GM23338 (cell line): Measurements from ENCODE around the gene C2CD4D. TPM values are rescaled to one million over a fixed set of nuclear protein-coding genes. Genes with fewer than 3 reads are reported as not detected.

Experiments used
- ATAC-seq: fragments of 200-7000 bp; cut with Tn5 transposase; 3 replicates; pipeline ENCODE4 v1.9.1; 2020
- DNase-seq: peaks from one replicate; pipeline ENCODE4 v3.0.0-alpha.2; 2015; ENCODE audit warnings: low spot score
- H2AFZ ChIP-seq: fragments of 200-600 bp; sonication (generic); 2 replicates; pipeline ENCODE4 v1.8.0; 2016; ENCODE audit warnings: antibody characterized with exemption, mild to moderate bottlenecking, moderate library complexity
- H3F3A ChIP-seq: fragments of 200-600 bp; sonication (generic); replicated peaks from 2 replicates; pipeline ENCODE4 v1.8.0; 2017; ENCODE audit warnings: antibody characterized with exemption, mixed run types, low read depth
- H3K27ac ChIP-seq: fragments of 200-600 bp; sonication (generic); 2 replicates; pipeline ENCODE4 v1.6.1; 2016; ENCODE audit warnings: low read depth
- H3K27me3 ChIP-seq: fragments of 200-600 bp; sonication (generic); 2 replicates; pipeline ENCODE4 v1.8.0; 2016; ENCODE audit warnings: mild to moderate bottlenecking, mixed run types, moderate library complexity; ENCODE audit not compliant: insufficient read depth
- H3K36me3 ChIP-seq: fragments of 200-600 bp; sonication (generic); 2 replicates; pipeline ENCODE4 v1.8.0; 2016; ENCODE audit warnings: mild to moderate bottlenecking; ENCODE audit not compliant: insufficient read depth
- H3K4me1 ChIP-seq: fragments of 200-600 bp; sonication (generic); 2 replicates; pipeline ENCODE4 v1.8.0; 2016; ENCODE audit warnings: mild to moderate bottlenecking, moderate library complexity; ENCODE audit not compliant: insufficient read depth
- H3K4me2 ChIP-seq: fragments of 200-600 bp; sonication (generic); 2 replicates; pipeline ENCODE4 v1.7.1; 2017; ENCODE audit warnings: mixed run types
- H3K4me3 ChIP-seq: fragments of 200-600 bp; sonication (generic); 2 replicates; pipeline ENCODE4 v1.6.1; 2016; ENCODE audit warnings: mixed run types
- H3K79me2 ChIP-seq: fragments of 200-600 bp; sonication (generic); replicated peaks from 2 replicates; pipeline ENCODE4 v1.8.0; 2017; ENCODE audit warnings: mild to moderate bottlenecking; ENCODE audit not compliant: insufficient read depth
- H3K9me2 ChIP-seq: fragments of 200-600 bp; sonication (generic); 2 replicates; pipeline ENCODE4 v1.8.0; 2017; ENCODE audit not compliant: insufficient read depth
- H4K20me1 ChIP-seq: fragments of 200-600 bp; sonication (generic); replicated peaks from 2 replicates; pipeline ENCODE4 v1.8.0; 2017; ENCODE audit warnings: mild to moderate bottlenecking; ENCODE audit not compliant: insufficient read depth
- H3K27ac Mint-ChIP-seq: 2 replicates; pipeline ENCODE4 v1.8.0; 2020; ENCODE audit warnings: inconsistent platforms, mild to moderate bottlenecking, moderate library complexity, mixed read lengths
- H3K27me3 Mint-ChIP-seq: 3 replicates; pipeline ENCODE4 v1.8.0; 2022; ENCODE audit warnings: low read depth, mild to moderate bottlenecking, moderate library complexity, mixed read lengths, inconsistent platforms; ENCODE audit not compliant: insufficient read depth, poor library complexity
- H3K36me3 Mint-ChIP-seq: 3 replicates; pipeline ENCODE4 v1.8.0; 2021; ENCODE audit warnings: low read depth, mild to moderate bottlenecking, inconsistent platforms, moderate library complexity, mixed read lengths
- H3K4me1 Mint-ChIP-seq: 3 replicates; pipeline ENCODE4 v1.8.0; 2020; ENCODE audit warnings: mild to moderate bottlenecking, inconsistent platforms, mixed read lengths
- H3K4me3 Mint-ChIP-seq: 3 replicates; pipeline ENCODE4 v1.8.0; 2021; ENCODE audit warnings: moderate library complexity, mild to moderate bottlenecking, inconsistent platforms, mixed read lengths
- H3K9me3 Mint-ChIP-seq: 3 replicates; pipeline ENCODE4 v1.8.0; 2020; ENCODE audit warnings: moderate library complexity, mild to moderate bottlenecking, inconsistent platforms, mixed read lengths
- CREB1 ChIP-seq: fragments of 250-450 bp; sonication (Bioruptor Pico); IDR thresholded peaks from 2 replicates; pipeline ENCODE4 v1.5.0; 2020; ENCODE audit warnings: low read depth, mild to moderate bottlenecking, moderate library complexity
- CTCF ChIP-seq, 2 experiments: fragments of 200-600 bp in 1 of 2; sonication (generic) in 1 of 2; conservative IDR thresholded peaks; 2 replicates each; pipeline versions ENCODE4 v1.5.1 to v1.6.1; 2016 to 2017; ENCODE audit warnings: antibody characterized with exemption in 2 of 2, low read depth in 2 of 2, mild to moderate bottlenecking in 2 of 2, moderate library complexity in 1 of 2
- JUNB ChIP-seq: IDR thresholded peaks from one replicate; pipeline ENCODE4 v1.6.1; 2016; ENCODE audit warnings: antibody characterized with exemption; ENCODE audit not compliant: unreplicated experiment
- NANOG ChIP-seq: IDR thresholded peaks from 2 replicates; pipeline ENCODE4 v1.6.1; 2016; ENCODE audit warnings: antibody characterized with exemption, borderline replicate concordance
- POLR2AphosphoS5 ChIP-seq: IDR thresholded peaks from 2 replicates; pipeline ENCODE4 v1.6.1; 2016; ENCODE audit warnings: antibody characterized with exemption, low read depth
- ZNF331 ChIP-seq: fragments of 250-450 bp; sonication (Bioruptor Pico); IDR thresholded peaks from 2 replicates; pipeline ENCODE4 v1.5.0; 2020; ENCODE audit warnings: low read depth, mild to moderate bottlenecking, moderate library complexity
- ZNF462 ChIP-seq: fragments of 250-450 bp; sonication (Bioruptor Pico); IDR thresholded peaks from 2 replicates; pipeline ENCODE4 v1.5.0; 2020; ENCODE audit warnings: mild to moderate bottlenecking, moderate library complexity
- polyA plus RNA-seq: library from polyadenylated mRNA; unstranded; fragments of >200 nt; fragmentation: Nextera tagmentation; extraction: Ambion mirVana; gene quantifications from 2 replicates; pipeline ENCODE4 v1.2.1, GENCODE V29; 2016
- total RNA-seq: library from RNA; depleted of rRNA; stranded (reverse); fragments of >200 nt; shearing (Covaris generic); gene quantifications from 2 replicates; pipeline ENCODE4 v1.2.3, GENCODE V29; 2014

The C2CD4D gene
- total and polyA plus RNA-seq, 2 experiments from 2014 or later, result 0.35 to 0.82 TPM

GRCh38 chr1:151851886-151852285 is 12.3 kb upstream of the C2CD4D start:
- Histone ChIP-seq H3K4me3 (no peak overlapping the region), H3K27me3 (no peaks in the 10 kb centered on the region), H2AFZ (no peak overlapping the region), H4K20me1 (no peaks in the 10 kb centered on the region), H3K27ac (no peak overlapping the region), H3K9me2 (no peaks in the 10 kb centered on the region), H3K36me3 (no peaks in the 10 kb centered on the region), H3K79me2 (no peaks in the 10 kb centered on the region), H3K4me2 (no peak overlapping the region), H3F3A (no peaks in the 10 kb centered on the region), H3K4me1 (no peaks in the 10 kb centered on the region)
- no peak for TF ChIP-seq CREB1 (CRISPR knock-in tag)
- TF ChIP-seq POLR2AphosphoS5, result no peak
- no peak for TF ChIP-seq JUNB
- no peak for TF ChIP-seq CTCF (conservative IDR thresholded peaks at IDR 0.05; ENCODE audit: low read depth in 2 of 2)
- no peaks in the 10 kb centered on the region for H3K36me3 Mint-ChIP-seq
- ATAC-seq, result no peak
- no peaks in the 10 kb centered on the region for H3K9me3 Mint-ChIP-seq
- DNase-seq, result no peak
- no peak overlapping the region for H3K27ac Mint-ChIP-seq
- no peak overlapping the region for H3K4me3 Mint-ChIP-seq
- peaks cover 21% of the 10 kb centered on the region for H3K27me3 Mint-ChIP-seq
- no peaks in the 10 kb centered on the region; the same call in 2 of the 3 replicates for H3K4me1 Mint-ChIP-seq

- Histone ChIP-seq H3K79me2 (no peaks in the 10 kb centered on the region), H3K27me3 (no peaks in the 10 kb centered on the region), H3K9me2 (no peaks in the 10 kb centered on the region), H4K20me1 (no peaks in the 10 kb centered on the region), H2AFZ (no peak overlapping the region), H3K4me3 (no peak overlapping the region), H3K36me3 (no peaks in the 10 kb centered on the region), H3K27ac (no peak overlapping the region), H3K4me2 (no peak overlapping the region), H3K4me1 (0 out of 2 replicates have a peak, but pooled peaks cover 4% of the 10 kb centered on the region), H3F3A (no peaks in the 10 kb centered on the region)
- no peak overlapping the region for H3K4me3 Mint-ChIP-seq
- H3K4me1 Mint-ChIP-seq, result peaks cover 12% of the 10 kb centered on the region
- DNase-seq (no peak), ATAC-seq (no peak)
- peaks cover 14% of the 10 kb centered on the region for H3K27me3 Mint-ChIP-seq
- no peaks in the 10 kb centered on the region for H3K9me3 Mint-ChIP-seq
- no peak overlapping the region for H3K27ac Mint-ChIP-seq
- no peaks in the 10 kb centered on the region; the same call in 2 of the 3 replicates for H3K36me3 Mint-ChIP-seq
- TF ChIP-seq CTCF (conservative IDR thresholded peaks at IDR 0.05; ENCODE audit: low read depth in 2 of 2), result no peak
- TF ChIP-seq CREB1 (CRISPR knock-in tag), result no peak
- no peak for TF ChIP-seq JUNB
- TF ChIP-seq ZNF331 (CRISPR knock-in tag), result no peak
- TF ChIP-seq POLR2AphosphoS5, result no peak
- no peak for TF ChIP-seq NANOG
- TF ChIP-seq ZNF462, result no peak
Observed at GRCh38 chr1:151849871-151850270, 10.3 kb upstream of the C2CD4D start.
